ENCODE results near the gene ROBO1. TPM values are rescaled to one million over a fixed set of nuclear protein-coding genes. Genes with fewer than 3 reads are reported as not detected.

The ROBO1 gene
- total and polyA plus RNA-seq, 2 donors (not counting 1 experiment from before 2014, with no cell fraction given): 0.27 to 3.2 TPM

DNA sequence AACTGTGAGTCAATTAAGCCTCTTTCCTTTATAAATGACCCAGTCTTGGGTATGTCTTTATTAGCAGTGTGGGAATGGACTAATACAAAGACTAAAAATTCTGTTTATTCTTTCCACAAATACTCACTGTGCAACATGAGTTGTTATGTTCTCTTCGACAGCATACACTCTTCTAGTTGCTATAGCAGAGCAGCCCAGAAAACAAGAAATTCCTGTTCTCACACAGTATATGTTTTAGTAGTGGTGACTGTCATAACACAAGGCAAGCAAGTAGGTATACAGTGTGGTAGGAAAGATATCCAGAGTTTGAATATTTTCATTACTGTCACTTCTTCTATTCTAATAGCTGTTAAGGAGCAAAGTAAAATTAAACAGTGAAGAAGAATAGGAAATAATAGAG, 453.3 kb downstream of the ROBO1 start:
- Histone ChIP-seq H3K27ac (ENCODE audit: low read length in 2 of 2) (no peak overlapping the region), H3K36me3 (replicated peaks in 1 of 2; ENCODE audit: control extremely low read depth in 1 of 2, control insufficient read depth in 1 of 2, extremely low read depth in 1 of 2, insufficient read depth in 2 of 2, low read length in 1 of 2) (no peaks in the 10 kb centered on the region), H3K4me2 (replicated peaks; ENCODE audit: low read depth, low read length, poor library complexity, severe bottlenecking) (no peak overlapping the region), H3K9me3 (ENCODE audit: control extremely low read depth in 1 of 3, control insufficient read depth in 2 of 3, insufficient read depth in 1 of 3, low read length in 2 of 3) (no peaks in the 10 kb centered on the region), H3K9ac (ENCODE audit: low read length) (no peak overlapping the region), H3K4me3 (ENCODE audit: control extremely low read depth in 1 of 5, extremely low read depth in 1 of 5, insufficient read depth in 1 of 5, low read depth in 2 of 5, low read length in 4 of 5) (no peak overlapping the region), H3K4me1 (ENCODE audit: control insufficient read depth in 2 of 2, insufficient read depth in 2 of 2, low read length in 2 of 2) (no peaks in the 10 kb centered on the region), H2AFZ (ENCODE audit: insufficient read depth, low read depth, low read length, poor library complexity, severe bottlenecking) (no peak overlapping the region), H3K27me3 (replicated peaks in 1 of 4; ENCODE audit: control extremely low read depth in 1 of 4, control insufficient read depth in 3 of 4, insufficient read depth in 4 of 4, low read length in 3 of 4) (no peaks in the 10 kb centered on the region), H4K20me1 (ENCODE audit: control insufficient read depth, insufficient read depth, low read length, poor library complexity, severe bottlenecking) (no peaks in the 10 kb centered on the region), H3K79me2 (ENCODE audit: control insufficient read depth, insufficient read depth, low read length) (no peaks in the 10 kb centered on the region)
- whole genome bisulfite sequencing (ENCODE audit: insufficient coverage): no CpG with 5 or more reads among the region's 1 CpG
- H3K4me3 Mint-ChIP-seq: no peak overlapping the region
- intact Hi-C loops (cut with micrococcal nuclease): no loop called here
- POLR2A ChIA-PET: no interaction called here
- H3K4me1 Mint-ChIP-seq: no peaks in the 10 kb centered on the region
- H3K9me3 Mint-ChIP-seq (ENCODE audit: insufficient read depth): no peaks in the 10 kb centered on the region
- CTCF ChIA-PET: no interaction called here
- TF ChIP-seq, protein P1, sequence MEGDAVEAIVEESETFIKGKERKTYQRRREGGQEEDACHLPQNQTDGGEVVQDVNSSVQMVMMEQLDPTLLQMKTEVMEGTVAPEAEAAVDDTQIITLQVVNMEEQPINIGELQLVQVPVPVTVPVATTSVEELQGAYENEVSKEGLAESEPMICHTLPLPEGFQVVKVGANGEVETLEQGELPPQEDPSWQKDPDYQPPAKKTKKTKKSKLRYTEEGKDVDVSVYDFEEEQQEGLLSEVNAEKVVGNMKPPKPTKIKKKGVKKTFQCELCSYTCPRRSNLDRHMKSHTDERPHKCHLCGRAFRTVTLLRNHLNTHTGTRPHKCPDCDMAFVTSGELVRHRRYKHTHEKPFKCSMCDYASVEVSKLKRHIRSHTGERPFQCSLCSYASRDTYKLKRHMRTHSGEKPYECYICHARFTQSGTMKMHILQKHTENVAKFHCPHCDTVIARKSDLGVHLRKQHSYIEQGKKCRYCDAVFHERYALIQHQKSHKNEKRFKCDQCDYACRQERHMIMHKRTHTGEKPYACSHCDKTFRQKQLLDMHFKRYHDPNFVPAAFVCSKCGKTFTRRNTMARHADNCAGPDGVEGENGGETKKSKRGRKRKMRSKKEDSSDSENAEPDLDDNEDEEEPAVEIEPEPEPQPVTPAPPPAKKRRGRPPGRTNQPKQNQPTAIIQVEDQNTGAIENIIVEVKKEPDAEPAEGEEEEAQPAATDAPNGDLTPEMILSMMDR (IDR thresholded peaks at IDR 0.05): no peak
- no peak for TF ChIP-seq EZH2 (IDR thresholded peaks at IDR 0.05; ENCODE audit: borderline replicate concordance, insufficient read depth, low read depth, low read length, poor library complexity, severe bottlenecking)
- H3K27ac Mint-ChIP-seq: no peak overlapping the region
- ATAC-seq (ENCODE audit: low read depth): no peak
- DNase-seq: no peak
- no peaks in the 10 kb centered on the region for H3K27me3 Mint-ChIP-seq

DNA sequence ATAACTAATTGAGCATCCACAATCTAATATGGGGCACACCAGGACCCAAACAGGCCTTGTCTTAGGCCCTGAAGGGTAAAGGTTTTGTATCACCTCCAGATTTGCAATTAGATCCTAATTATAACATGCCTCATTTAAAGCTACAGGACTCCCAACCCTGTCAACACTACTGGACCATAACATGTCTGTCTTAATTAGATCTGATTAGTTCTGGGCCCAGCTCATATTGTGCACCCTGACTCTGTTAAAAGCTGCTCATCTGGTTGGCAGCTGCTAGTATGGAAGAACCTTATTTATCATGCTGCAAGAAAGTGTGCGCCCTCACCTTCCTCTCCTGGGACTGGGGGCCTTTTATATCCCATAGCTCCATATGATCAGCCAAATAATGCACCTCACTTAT, 457.8 kb downstream of the ROBO1 start:
- Histone ChIP-seq H3K9me3 (ENCODE audit: control extremely low read depth in 1 of 3, control insufficient read depth in 2 of 3, insufficient read depth in 1 of 3, low read length in 2 of 3) (no peaks in the 10 kb centered on the region), H3K27ac (ENCODE audit: low read length in 2 of 2) (no peak overlapping the region), H3K4me3 (ENCODE audit: control extremely low read depth in 1 of 5, extremely low read depth in 1 of 5, insufficient read depth in 1 of 5, low read depth in 2 of 5, low read length in 4 of 5) (no peak overlapping the region), H3K9ac (ENCODE audit: low read length) (no peak overlapping the region), H3K79me2 (ENCODE audit: control insufficient read depth, insufficient read depth, low read length) (no peaks in the 10 kb centered on the region), H3K4me1 (ENCODE audit: control insufficient read depth in 2 of 2, insufficient read depth in 2 of 2, low read length in 2 of 2) (no peaks in the 10 kb centered on the region), H3K36me3 (replicated peaks in 1 of 2; ENCODE audit: control extremely low read depth in 1 of 2, control insufficient read depth in 1 of 2, extremely low read depth in 1 of 2, insufficient read depth in 2 of 2, low read length in 1 of 2) (no peaks in the 10 kb centered on the region), H4K20me1 (ENCODE audit: control insufficient read depth, insufficient read depth, low read length, poor library complexity, severe bottlenecking) (no peaks in the 10 kb centered on the region), H3K4me2 (replicated peaks; ENCODE audit: low read depth, low read length, poor library complexity, severe bottlenecking) (no peak overlapping the region), H3K27me3 (replicated peaks in 1 of 4; ENCODE audit: control extremely low read depth in 1 of 4, control insufficient read depth in 3 of 4, insufficient read depth in 4 of 4, low read length in 3 of 4) (no peaks in the 10 kb centered on the region), H2AFZ (ENCODE audit: insufficient read depth, low read depth, low read length, poor library complexity, severe bottlenecking) (no peak overlapping the region)
- ATAC-seq (ENCODE audit: low read depth): no peak
- Mint-ChIP-seq H3K4me3 (no peak overlapping the region), H3K27me3 (no peaks in the 10 kb centered on the region), H3K4me1 (no peaks in the 10 kb centered on the region), H3K27ac (no peak overlapping the region), H3K9me3 (ENCODE audit: insufficient read depth) (no peaks in the 10 kb centered on the region)
- ChIA-PET POLR2A (no interaction called here), CTCF (no interaction called here)
- intact Hi-C loops (cut with micrococcal nuclease): no loop called here
- TF ChIP-seq EZH2 (IDR thresholded peaks at IDR 0.05; ENCODE audit: borderline replicate concordance, insufficient read depth, low read depth, low read length, poor library complexity, severe bottlenecking): no peak
- TF ChIP-seq, protein P1 (IDR thresholded peaks at IDR 0.05): no peak
- no peak for DNase-seq
- no CpG with 5 or more reads among the region's 1 CpG for WGBS (ENCODE audit: insufficient coverage)

All from B cell (primary cell).